Chondrocyte (in vitro differentiated cells): ENCODE measurements around the gene MKI67. TPM values are rescaled to one million over a fixed set of nuclear protein-coding genes. Genes with fewer than 3 reads are reported as not detected.
A peak's percentile ranks its signal among the peaks of the same experiment; 100 is the strongest.

Experiments used
- DNase-seq: peaks from one replicate; pipeline ENCODE4 v3.0.0; 2021; ENCODE audit warnings: mixed read lengths, low spot score
- H3K27ac Mint-ChIP-seq: one replicate; pipeline ENCODE4 v1.8.0; 2021; ENCODE audit warnings: mild to moderate bottlenecking, moderate library complexity, mixed read lengths; ENCODE audit not compliant: unreplicated experiment
- H3K27me3 Mint-ChIP-seq: 2 replicates; pipeline ENCODE4 v1.8.0; 2021; ENCODE audit warnings: low read depth, mixed read lengths
- H3K36me3 Mint-ChIP-seq: 2 replicates; pipeline ENCODE4 v1.8.0; 2021; ENCODE audit warnings: low read depth, mixed read lengths
- H3K4me1 Mint-ChIP-seq: 2 replicates; pipeline ENCODE4 v1.8.0; 2021; ENCODE audit warnings: low read depth, mild to moderate bottlenecking, mixed read lengths
- H3K4me3 Mint-ChIP-seq: one replicate; pipeline ENCODE4 v1.8.0; 2021; ENCODE audit warnings: mild to moderate bottlenecking, moderate library complexity, mixed read lengths; ENCODE audit not compliant: unreplicated experiment
- H3K9me3 Mint-ChIP-seq: 2 replicates; pipeline ENCODE4 v1.8.0; 2021; ENCODE audit warnings: low read depth, mixed read lengths
- CTCF ChIP-seq: fragments of 200-600 bp; sonication (generic); IDR thresholded peaks from 2 replicates; pipeline ENCODE4 v1.5.0; 2021; ENCODE audit warnings: antibody characterized with exemption, mild to moderate bottlenecking, moderate library complexity
- total RNA-seq: library from RNA; stranded (reverse); gene quantifications from 3 replicates; pipeline ENCODE4 v1.2.1, GENCODE V29; 2021

MKI67 gene
- total RNA-seq, 1 donor from 2014 or later: 17.1 TPM

- Mint-ChIP-seq H3K36me3 (no peaks in the 10 kb centered on the region), H3K4me3 (no peak overlapping the region), H3K27ac (no peak overlapping the region), H3K27me3 (no peaks in the 10 kb centered on the region), H3K9me3 (no peaks in the 10 kb centered on the region), H3K4me1 (peaks cover 40% of the 10 kb centered on the region)
- no peak for DNase-seq
- no peak for TF ChIP-seq CTCF
Observed at GRCh38 chr10:128058750-128059134, 67.5 kb downstream of the MKI67 start.

GRCh38 chr10:128058106-128058749 is 68.0 kb downstream of the MKI67 start:
- no peaks in the 10 kb centered on the region for H3K36me3 Mint-ChIP-seq
- H3K27me3 Mint-ChIP-seq: no peaks in the 10 kb centered on the region
- no peak overlapping the region for H3K27ac Mint-ChIP-seq
- peak; percentile 86 for DNase-seq
- peaks cover 35% of the 10 kb centered on the region for H3K4me1 Mint-ChIP-seq
- TF ChIP-seq CTCF: no peak
- H3K9me3 Mint-ChIP-seq: no peaks in the 10 kb centered on the region
- no peak overlapping the region for H3K4me3 Mint-ChIP-seq

- H3K27me3 Mint-ChIP-seq: no peaks in the 10 kb centered on the region
- peak; percentile 80 for DNase-seq
Observed at GRCh38 chr10:128056303-128057050, 69.7 kb downstream of the MKI67 start.

GRCh38 chr10:128055061-128055868 is 71.0 kb downstream of the MKI67 start:
- Mint-ChIP-seq H3K27me3 (no peaks in the 10 kb centered on the region), H3K4me3 (no peak overlapping the region), H3K36me3 (no peaks in the 10 kb centered on the region), H3K4me1 (peaks cover 8% of the 10 kb centered on the region), H3K27ac (no peak overlapping the region), H3K9me3 (no peaks in the 10 kb centered on the region)
- no peak for TF ChIP-seq CTCF
- DNase-seq: peak; percentile 65

More at GRCh38 chr10:128056303-128057050, 69.7 kb downstream of the MKI67 start:
- H3K9me3 Mint-ChIP-seq: no peaks in the 10 kb centered on the region
- no peak overlapping the region for H3K27ac Mint-ChIP-seq
- no peak overlapping the region for H3K4me3 Mint-ChIP-seq
- no peak for TF ChIP-seq CTCF
- H3K4me1 Mint-ChIP-seq: peaks cover 18% of the 10 kb centered on the region
- H3K36me3 Mint-ChIP-seq: no peaks in the 10 kb centered on the region
